Neuronal stem cell (in vitro differentiated cells): ENCODE data around the gene NOSTRIN.

Experiments
- DNase-seq: peaks from one replicate; pipeline ENCODE4 v3.0.0-alpha.2; 2013; ENCODE audit warnings: low spot score
- H2AFZ ChIP-seq: one replicate; pipeline ENCODE4 v1.6.1; 2013; ENCODE audit warnings: mild to moderate bottlenecking, low read length, inconsistent platforms
- H2AK5ac ChIP-seq: 2 replicates; pipeline ENCODE4 v1.6.1; 2013; ENCODE audit warnings: low read depth, mild to moderate bottlenecking, inconsistent platforms, low read length, moderate library complexity, mixed read lengths
- H2BK120ac ChIP-seq: 2 replicates; pipeline ENCODE4 v1.6.1; 2013; ENCODE audit warnings: low read depth, mild to moderate bottlenecking, inconsistent platforms, low read length, moderate library complexity, mixed read lengths
- H2BK12ac ChIP-seq: one replicate; pipeline ENCODE4 v1.6.1; 2013; ENCODE audit warnings: low read length, inconsistent platforms
- H2BK15ac ChIP-seq: 2 replicates; pipeline ENCODE4 v1.6.1; 2013; ENCODE audit warnings: mild to moderate bottlenecking, low read length, inconsistent platforms, mixed read lengths
- H2BK5ac ChIP-seq: one replicate; pipeline ENCODE4 v1.6.1; 2013; ENCODE audit warnings: inconsistent platforms, mild to moderate bottlenecking, low read length, moderate library complexity
- H3K14ac ChIP-seq: one replicate; pipeline ENCODE4 v1.6.1; 2013; ENCODE audit warnings: low read length, inconsistent platforms
- H3K18ac ChIP-seq: 2 replicates; pipeline ENCODE4 v1.6.1; 2013; ENCODE audit warnings: low read length, inconsistent platforms
- H3K23ac ChIP-seq: 2 replicates; pipeline ENCODE4 v1.6.1; 2013; ENCODE audit warnings: low read depth, mild to moderate bottlenecking, mixed read lengths, low read length, inconsistent platforms; ENCODE audit not compliant: poor library complexity
- H3K27ac ChIP-seq: replicated peaks from 3 replicates; pipeline ENCODE4 v1.5.1; 2013; ENCODE audit warnings: low read length, inconsistent platforms
- H3K27me3 ChIP-seq, 3 experiments: 2 replicates each; pipeline ENCODE4 v1.6.1; 2013; ENCODE audit warnings: low read length in 3 of 3, mild to moderate bottlenecking in 2 of 3, inconsistent platforms in 1 of 3, low read depth in 1 of 3, mixed read lengths in 1 of 3, moderate library complexity in 1 of 3; ENCODE audit not compliant: control insufficient read depth in 3 of 3, insufficient read depth in 3 of 3
- H3K36me3 ChIP-seq, 2 donors: replicated peaks in 1 of 2; 2 replicates each; pipeline ENCODE4 v1.6.1; 2013; ENCODE audit warnings: low read length in 2 of 2; ENCODE audit not compliant: control insufficient read depth in 2 of 2, insufficient read depth in 2 of 2
- H3K4ac ChIP-seq: 2 replicates; pipeline ENCODE4 v1.6.1; 2013; ENCODE audit warnings: inconsistent platforms, mild to moderate bottlenecking, low read length, moderate library complexity
- H3K4me1 ChIP-seq, 2 donors: 1 replicate in 1 of 2; 2 replicates in 1 of 2; pipeline ENCODE4 v1.6.1; 2013; ENCODE audit warnings: low read length in 2 of 2, low read depth in 1 of 2; ENCODE audit not compliant: control insufficient read depth in 2 of 2, insufficient read depth in 1 of 2
- H3K4me2 ChIP-seq: one replicate; pipeline ENCODE4 v1.6.1; 2013; ENCODE audit warnings: mild to moderate bottlenecking, low read length, inconsistent platforms; ENCODE audit not compliant: insufficient read depth, poor library complexity, severe bottlenecking
- H3K4me3 ChIP-seq, 2 donors: 2 replicates each; pipeline ENCODE4 v1.5.1; 2013; ENCODE audit warnings: low read length in 2 of 2, mild to moderate bottlenecking in 2 of 2, inconsistent platforms in 1 of 2, moderate library complexity in 1 of 2
- H3K79me1 ChIP-seq: one replicate; pipeline ENCODE4 v1.6.1; 2013; ENCODE audit warnings: low read depth, mild to moderate bottlenecking, inconsistent platforms, low read length, moderate library complexity
- H3K9ac ChIP-seq: one replicate; pipeline ENCODE4 v1.6.1; 2013; ENCODE audit warnings: mild to moderate bottlenecking, low read depth, low read length, inconsistent platforms; ENCODE audit not compliant: poor library complexity
- H3K9me3 ChIP-seq, 2 donors: replicated peaks in 1 of 2; 2 replicates each; pipeline versions ENCODE3 to v1.6.1; 2013; ENCODE audit warnings: low read length in 2 of 2, mild to moderate bottlenecking in 2 of 2, inconsistent platforms in 1 of 2, low read depth in 1 of 2, mixed read lengths in 1 of 2, moderate library complexity in 1 of 2; ENCODE audit not compliant: control insufficient read depth in 2 of 2, insufficient read depth in 1 of 2
- H4K8ac ChIP-seq: one replicate; pipeline ENCODE4 v1.6.1; 2013; ENCODE audit warnings: low read depth, mild to moderate bottlenecking, inconsistent platforms, low read length, moderate library complexity
- H4K91ac ChIP-seq: one replicate; pipeline ENCODE4 v1.6.1; 2013; ENCODE audit warnings: low read length, low read depth, mild to moderate bottlenecking, inconsistent platforms; ENCODE audit not compliant: poor library complexity
- WGBS, 2 donors: extraction: QIAGEN DNeasy Blood & Tissue Kit; methylation state at CpG; one replicate each; pipeline ENCODE4 v1.1.7; 2013; ENCODE audit warnings: missing lambda C conversion rate in 2 of 2, mixed read lengths in 1 of 2; ENCODE audit not compliant: insufficient read length in 2 of 2, insufficient replicate concordance in 1 of 2; ENCODE audit errors: extremely low coverage in 2 of 2; 5-methylcytosine and 5-hydroxymethylcytosine counted together

NOSTRIN gene

DNA sequence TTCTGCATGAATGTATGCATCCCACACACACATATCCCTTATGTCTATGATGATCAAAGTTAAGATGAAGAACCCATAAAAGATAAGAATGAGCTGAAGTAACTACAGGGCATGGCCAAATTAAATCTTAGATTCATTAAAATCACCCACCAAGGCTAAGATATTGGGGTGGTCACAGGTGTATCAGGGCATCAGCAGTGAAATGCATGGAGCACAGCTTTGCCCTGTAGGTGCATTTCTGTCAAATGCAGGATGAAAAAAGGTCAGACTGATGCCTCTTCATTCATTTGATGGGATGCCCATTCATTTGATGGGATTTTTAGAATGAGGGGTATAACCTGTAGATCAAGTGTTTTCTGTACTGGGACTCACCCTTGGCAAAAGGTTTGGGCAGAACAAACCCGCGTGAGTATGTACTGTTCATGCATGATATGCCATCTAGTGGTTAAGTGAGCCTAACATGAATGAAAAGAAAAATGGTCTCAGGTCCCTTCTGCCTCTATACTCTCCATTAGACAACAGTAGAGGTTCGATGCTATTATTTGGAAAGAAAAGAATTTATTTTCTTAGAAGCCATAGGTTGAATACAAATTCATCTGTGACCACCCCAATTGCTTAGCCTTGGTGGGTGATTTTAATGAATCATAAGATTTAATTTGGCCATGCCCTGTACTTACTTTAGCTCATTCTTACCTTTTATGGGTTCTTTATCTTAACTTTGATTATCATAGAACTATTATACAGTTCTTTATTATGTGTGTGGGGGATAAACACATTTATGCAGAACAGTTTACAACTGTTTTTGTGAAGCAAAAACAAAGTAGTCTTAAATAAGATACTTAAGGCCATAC, 43.2 kb upstream of the NOSTRIN start:
- Histone ChIP-seq H3K36me3 (peaks cover 0 to 10% of the 10 kb centered on the region in 2 donors), H3K9me3 (peaks cover 0 to under 1% of the 10 kb centered on the region in 2 donors), H2BK15ac (no peak overlapping the region), H3K79me1 (no peaks in the 10 kb centered on the region), H2AK5ac (no peak overlapping the region), H3K23ac (no peak overlapping the region), H2AFZ (no peak overlapping the region), H3K18ac (no peak overlapping the region), H3K4me2 (no peak overlapping the region), H3K14ac (no peak overlapping the region), H3K4me3 (no peak overlapping the region), H2BK12ac (no peak overlapping the region), H3K4me1 (no peaks in the 10 kb centered on the region), H3K27ac (no peak overlapping the region), H2BK120ac (no peak overlapping the region), H3K9ac (no peak overlapping the region), H3K27me3 (no peaks in the 10 kb centered on the region), H4K91ac (no peak overlapping the region), H2BK5ac (no peak overlapping the region), H3K4ac (no peak overlapping the region), H4K8ac (no peak overlapping the region)
- peak; percentile 9 for DNase-seq
- no CpG with 5 or more reads among the region's 3 CpGs for WGBS, 2 donors

DNA sequence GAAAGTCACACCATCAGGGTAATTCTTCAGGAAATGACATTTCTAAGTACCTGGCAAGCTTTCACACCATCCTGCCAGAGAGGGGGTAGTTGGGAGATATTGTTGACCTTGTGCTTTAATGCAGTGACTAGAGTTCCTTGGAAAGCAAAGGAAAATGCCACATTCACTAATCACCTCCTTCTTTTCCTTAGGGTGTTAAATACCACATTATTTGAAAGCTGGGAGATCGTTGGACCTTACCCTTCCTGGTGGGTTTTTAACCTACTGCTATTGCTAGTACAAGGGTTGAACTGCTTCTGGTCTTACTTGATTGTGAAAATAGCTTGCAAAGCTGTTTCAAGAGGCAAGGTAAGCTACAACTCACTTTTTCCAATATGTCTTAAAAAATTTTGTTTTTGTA, 37.0 kb upstream of the NOSTRIN start:
- H3K4me1 ChIP-seq: no peaks in the 10 kb centered on the region
- H2BK12ac ChIP-seq: no peak overlapping the region
- no peak overlapping the region for H3K9ac ChIP-seq
- H3K18ac ChIP-seq: no peak overlapping the region
- no peak overlapping the region for H4K91ac ChIP-seq
- no peak overlapping the region for H3K23ac ChIP-seq
- no peaks in the 10 kb centered on the region for H3K79me1 ChIP-seq
- H3K9me3 ChIP-seq: peaks cover 0 to 6% of the 10 kb centered on the region in 2 donors
- no CpG with 5 or more reads among the region's 1 CpG for WGBS, 2 donors
- H4K8ac ChIP-seq: no peak overlapping the region
- no peak overlapping the region for H2BK5ac ChIP-seq
- no peak overlapping the region for H2BK15ac ChIP-seq
- H2AFZ ChIP-seq: no peak overlapping the region
- H3K27me3 ChIP-seq: no peaks in the 10 kb centered on the region
- H3K4ac ChIP-seq: no peak overlapping the region
- no peak overlapping the region for H3K14ac ChIP-seq
- DNase-seq: no peak
- no peak overlapping the region for H3K4me3 ChIP-seq
- H3K36me3 ChIP-seq: peaks cover 4 to 23% of the 10 kb centered on the region in 2 donors
- no peak overlapping the region for H3K27ac ChIP-seq
- no peak overlapping the region for H2BK120ac ChIP-seq
- H2AK5ac ChIP-seq: no peak overlapping the region
- no peak overlapping the region for H3K4me2 ChIP-seq

DNA sequence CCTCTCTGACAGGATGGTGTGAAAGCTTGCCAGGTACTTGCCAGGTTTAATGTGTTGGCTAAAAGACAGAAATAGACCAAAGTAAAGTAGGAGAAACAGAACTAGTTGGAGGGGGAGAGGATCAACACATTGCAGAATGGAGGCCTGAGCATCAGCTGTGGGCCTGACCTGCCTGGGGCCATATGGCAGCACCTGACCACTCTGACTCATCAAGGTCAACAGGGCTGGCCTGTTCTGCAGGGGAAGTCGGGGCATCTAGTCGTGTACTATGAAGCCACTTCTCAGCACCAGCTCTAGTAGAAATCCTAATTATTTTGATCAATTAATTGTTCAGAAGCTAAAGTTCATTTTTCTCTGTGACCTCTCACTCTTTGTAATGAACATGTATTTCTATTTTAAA, 35.8 kb upstream of the NOSTRIN start:
- Histone ChIP-seq H3K79me1 (no peaks in the 10 kb centered on the region), H2BK5ac (no peak overlapping the region), H2BK12ac (no peak overlapping the region), H3K9ac (no peak overlapping the region), H3K4me2 (no peak overlapping the region), H2BK120ac (no peak overlapping the region), H2AK5ac (no peak overlapping the region), H4K91ac (no peak overlapping the region), H3K18ac (no peak overlapping the region), H3K27ac (no peak overlapping the region), H3K9me3 (peaks cover 0 to 6% of the 10 kb centered on the region in 2 donors), H4K8ac (no peak overlapping the region), H3K36me3 (peaks cover 4 to 23% of the 10 kb centered on the region in 2 donors), H2BK15ac (no peak overlapping the region), H2AFZ (no peak overlapping the region), H3K23ac (no peak overlapping the region), H3K4me3 (no peak overlapping the region), H3K4ac (no peak overlapping the region), H3K4me1 (no peaks in the 10 kb centered on the region), H3K27me3 (no peaks in the 10 kb centered on the region), H3K14ac (no peak overlapping the region)
- WGBS, 2 donors: no CpG with 5 or more reads among the region's 2 CpGs
- DNase-seq: no peak

DNA sequence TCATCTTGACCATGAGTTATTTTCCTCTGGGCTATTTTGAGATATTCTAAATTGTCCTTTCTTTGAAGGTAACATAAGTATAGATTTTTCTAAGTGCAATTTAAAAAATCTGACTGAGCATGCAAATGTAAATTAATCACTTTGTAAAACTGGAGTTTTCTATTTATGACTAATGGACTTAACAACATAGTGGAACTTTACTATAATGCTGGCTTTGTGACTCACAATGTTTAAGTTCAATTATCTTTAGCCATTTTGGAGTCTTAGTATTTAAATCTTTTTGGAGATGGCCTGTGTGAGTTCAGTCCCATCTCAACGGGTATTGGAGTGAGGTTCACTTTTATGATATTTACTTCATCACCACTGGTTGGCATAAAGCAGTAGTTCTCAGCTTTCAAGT, 35.2 kb upstream of the NOSTRIN start:
- Histone ChIP-seq H4K91ac (no peak overlapping the region), H3K27me3 (no peaks in the 10 kb centered on the region), H3K18ac (no peak overlapping the region), H3K27ac (no peak overlapping the region), H3K9me3 (peaks cover 0 to 6% of the 10 kb centered on the region in 2 donors), H2BK120ac (no peak overlapping the region), H3K9ac (no peak overlapping the region), H2AK5ac (no peak overlapping the region), H3K4me2 (no peak overlapping the region), H3K36me3 (peaks cover 4 to 23% of the 10 kb centered on the region in 2 donors), H3K4ac (no peak overlapping the region), H2BK5ac (no peak overlapping the region), H4K8ac (no peak overlapping the region), H2BK12ac (no peak overlapping the region), H3K4me1 (no peaks in the 10 kb centered on the region), H3K14ac (no peak overlapping the region), H3K4me3 (no peak overlapping the region), H3K23ac (no peak overlapping the region), H2BK15ac (no peak overlapping the region), H3K79me1 (no peaks in the 10 kb centered on the region), H2AFZ (no peak overlapping the region)
- no CpG with 5 or more reads among the region's 1 CpG for WGBS, 2 donors
- no peak for DNase-seq
